ENCODE data around the gene SFMBT2. TPM values are rescaled to one million over a fixed set of nuclear protein-coding genes. Genes with fewer than 3 reads are reported as not detected.

Gene SFMBT2
- total and polyA plus RNA-seq, 2 experiments from 2014 or later = 4.3 to 5.9 TPM

DNA sequence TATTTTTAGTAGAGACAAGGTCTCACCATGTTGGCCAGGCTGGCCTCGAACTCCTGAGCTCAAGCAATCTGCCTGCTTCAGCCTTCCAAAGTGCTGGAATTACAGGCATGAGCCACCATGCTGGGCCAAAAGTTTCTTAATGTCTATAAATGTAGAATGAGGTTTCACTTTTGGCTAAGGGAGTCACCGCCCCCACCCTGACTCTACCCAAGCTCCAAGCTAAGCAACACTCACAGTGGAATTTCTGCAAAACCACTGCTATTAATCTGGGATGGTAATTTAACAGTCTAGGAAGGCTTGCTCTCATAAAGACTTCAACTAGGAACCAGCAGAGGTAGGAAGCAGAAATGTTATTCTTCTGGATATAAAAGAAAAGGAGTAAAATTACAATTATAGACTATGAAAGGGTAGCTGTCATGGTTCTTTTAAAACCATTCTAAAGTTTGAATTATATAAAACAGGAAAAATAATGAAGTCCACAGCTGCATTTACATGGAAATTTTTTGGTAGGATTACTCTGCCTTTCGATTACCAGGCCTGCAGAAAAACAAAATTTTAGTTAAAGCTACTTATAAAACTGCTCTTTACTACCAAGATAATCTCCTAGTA, 211.6 kb downstream of the SFMBT2 start:
- Histone ChIP-seq H3K4me1 (ENCODE audit: low read depth) (no peaks in the 10 kb centered on the region), H3K4me3 (no peak overlapping the region), H3K27me3 (no peaks in the 10 kb centered on the region), H3K36me3 (no peaks in the 10 kb centered on the region), H3K27ac (no peak overlapping the region), H3K9me3 (ENCODE audit: low read depth) (no peaks in the 10 kb centered on the region)
- TF ChIP-seq, protein P1, sequence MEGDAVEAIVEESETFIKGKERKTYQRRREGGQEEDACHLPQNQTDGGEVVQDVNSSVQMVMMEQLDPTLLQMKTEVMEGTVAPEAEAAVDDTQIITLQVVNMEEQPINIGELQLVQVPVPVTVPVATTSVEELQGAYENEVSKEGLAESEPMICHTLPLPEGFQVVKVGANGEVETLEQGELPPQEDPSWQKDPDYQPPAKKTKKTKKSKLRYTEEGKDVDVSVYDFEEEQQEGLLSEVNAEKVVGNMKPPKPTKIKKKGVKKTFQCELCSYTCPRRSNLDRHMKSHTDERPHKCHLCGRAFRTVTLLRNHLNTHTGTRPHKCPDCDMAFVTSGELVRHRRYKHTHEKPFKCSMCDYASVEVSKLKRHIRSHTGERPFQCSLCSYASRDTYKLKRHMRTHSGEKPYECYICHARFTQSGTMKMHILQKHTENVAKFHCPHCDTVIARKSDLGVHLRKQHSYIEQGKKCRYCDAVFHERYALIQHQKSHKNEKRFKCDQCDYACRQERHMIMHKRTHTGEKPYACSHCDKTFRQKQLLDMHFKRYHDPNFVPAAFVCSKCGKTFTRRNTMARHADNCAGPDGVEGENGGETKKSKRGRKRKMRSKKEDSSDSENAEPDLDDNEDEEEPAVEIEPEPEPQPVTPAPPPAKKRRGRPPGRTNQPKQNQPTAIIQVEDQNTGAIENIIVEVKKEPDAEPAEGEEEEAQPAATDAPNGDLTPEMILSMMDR (IDR thresholded peaks at IDR 0.05; ENCODE audit: low read depth, low read length) = no peak
- DNase-seq (ENCODE audit: low read depth in 1 of 2, low spot score in 1 of 2) = peak in 1 of 2 donors; percentile 5

- TF ChIP-seq, protein P1 (IDR thresholded peaks at IDR 0.05; ENCODE audit: low read depth, low read length) = no peak
- no peaks in the 10 kb centered on the region for H3K36me3 ChIP-seq
- H3K4me3 ChIP-seq = no peak overlapping the region
- no peaks in the 10 kb centered on the region for H3K9me3 ChIP-seq (ENCODE audit: low read depth)
- no peaks in the 10 kb centered on the region for H3K27me3 ChIP-seq
- H3K27ac ChIP-seq = no peak overlapping the region
- no peak for DNase-seq (ENCODE audit: low read depth in 1 of 2, low spot score in 1 of 2)
- no peaks in the 10 kb centered on the region for H3K4me1 ChIP-seq (ENCODE audit: low read depth)
Observed at GRCh38 chr10:7196284-7196683, 214.6 kb downstream of the SFMBT2 start.

- Histone ChIP-seq H3K27me3 (no peaks in the 10 kb centered on the region), H3K4me1 (ENCODE audit: low read depth) (no peaks in the 10 kb centered on the region), H3K27ac (no peak overlapping the region), H3K4me3 (no peak overlapping the region), H3K9me3 (ENCODE audit: low read depth) (no peaks in the 10 kb centered on the region), H3K36me3 (no peaks in the 10 kb centered on the region)
- no peak for DNase-seq (ENCODE audit: low read depth in 1 of 2, low spot score in 1 of 2)
- TF ChIP-seq, protein P1 (IDR thresholded peaks at IDR 0.05; ENCODE audit: low read depth, low read length) = no peak
Observed at GRCh38 chr10:7195118-7195517, 215.7 kb downstream of the SFMBT2 start.

DNA sequence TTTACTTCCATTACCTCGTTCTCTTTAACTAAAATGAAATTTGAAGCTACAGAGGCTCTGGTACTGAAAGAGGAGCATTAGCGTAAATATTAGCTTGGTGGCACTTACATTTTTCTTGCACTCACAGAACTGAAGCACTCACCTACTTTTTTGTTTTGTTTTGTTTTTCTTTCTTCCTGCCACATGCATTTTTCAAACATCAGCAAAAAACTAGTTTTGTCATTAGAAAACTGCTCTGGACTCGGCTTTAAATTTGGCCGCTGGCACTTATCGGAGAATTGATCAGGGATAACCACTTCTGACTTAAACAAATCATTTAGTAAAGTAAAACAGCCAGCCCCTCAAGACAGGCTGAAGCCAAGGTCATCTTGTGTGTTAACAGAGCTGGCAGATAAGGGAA, 216.3 kb downstream of the SFMBT2 start:
- Histone ChIP-seq H3K27me3 (no peaks in the 10 kb centered on the region), H3K36me3 (no peaks in the 10 kb centered on the region), H3K4me3 (no peak overlapping the region), H3K4me1 (ENCODE audit: low read depth) (no peaks in the 10 kb centered on the region), H3K9me3 (ENCODE audit: low read depth) (no peaks in the 10 kb centered on the region), H3K27ac (no peak overlapping the region)
- TF ChIP-seq, protein P1 (IDR thresholded peaks at IDR 0.05; ENCODE audit: low read depth, low read length) = no peak
- DNase-seq (ENCODE audit: low read depth in 1 of 2, low spot score in 1 of 2) = peak in 1 of 2 donors; percentile 5

DNA sequence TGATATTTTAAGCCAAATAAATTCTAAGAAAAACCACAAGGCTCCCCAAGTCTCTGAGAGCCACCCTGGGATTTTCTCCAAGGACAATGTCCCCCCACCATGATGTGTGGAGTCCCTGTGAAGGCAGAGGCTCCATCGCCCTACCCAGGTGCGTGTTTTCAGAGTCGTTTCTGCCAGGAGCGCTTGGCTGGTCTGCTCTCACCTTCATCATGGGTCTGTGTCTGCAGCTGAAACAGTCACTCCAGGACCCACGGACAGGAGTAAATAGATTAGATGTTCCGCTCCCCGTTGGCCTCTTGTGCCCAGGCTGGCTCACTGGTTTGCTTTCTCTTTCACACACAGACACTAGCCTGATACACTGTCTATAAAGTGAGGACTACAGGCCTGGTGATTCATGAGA, 217.5 kb downstream of the SFMBT2 start:
- no peaks in the 10 kb centered on the region for H3K27me3 ChIP-seq
- H3K4me1 ChIP-seq (ENCODE audit: low read depth) = no peaks in the 10 kb centered on the region
- no peak overlapping the region for H3K4me3 ChIP-seq
- DNase-seq (ENCODE audit: low read depth in 1 of 2, low spot score in 1 of 2) = no peak
- H3K9me3 ChIP-seq (ENCODE audit: low read depth) = no peaks in the 10 kb centered on the region
- H3K36me3 ChIP-seq = no peaks in the 10 kb centered on the region
- TF ChIP-seq, protein P1 (IDR thresholded peaks at IDR 0.05; ENCODE audit: low read depth, low read length) = no peak
- no peak overlapping the region for H3K27ac ChIP-seq
